ENCODE results near the gene ANKH.

- TF ChIP-seq GATA2 (IDR thresholded peaks at IDR 0.05; ENCODE audit: low read depth, low read length) (no peak), GATA3 (IDR thresholded peaks at IDR 0.05; ENCODE audit: low read depth, low read length) (no peak)
These were observed 50.3 kb downstream of the ANKH start for GRCh38 chr5:14821100-14821845.
